GM18511 (cell line): ENCODE data around the gene EXOC5.
"Not testable (repeated sequence)": the region's sequence is repeated elsewhere in the genome, so short reads cannot be mapped to it uniquely, and the experiment has no call there.

Source experiments
- ATAC-seq: cut with Tn5 transposase; IDR thresholded peaks from one replicate; pipeline ENCODE4 v1.9.1; 2021; ENCODE audit warnings: mild to moderate bottlenecking, moderate library complexity; ENCODE audit not compliant: unreplicated experiment

EXOC5 gene

DNA sequence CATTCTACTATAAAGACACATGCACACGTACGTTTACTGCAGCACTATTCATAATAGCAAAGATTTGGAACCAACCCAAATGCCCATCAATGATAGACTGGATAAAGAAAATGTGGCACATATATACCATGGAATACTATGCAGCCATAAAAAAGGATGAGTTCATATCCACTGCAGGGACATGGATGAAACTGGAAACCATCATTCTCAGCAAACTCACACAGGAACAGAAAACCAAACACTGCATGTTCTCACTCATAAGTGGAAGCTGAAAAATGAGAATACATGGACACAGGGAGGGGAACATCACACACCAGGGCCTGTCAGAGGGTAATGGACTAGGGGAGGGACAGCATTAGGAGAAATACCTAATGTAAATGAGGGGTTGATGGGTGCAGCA lies 10.5 kb downstream of the EXOC5 start:
- not testable (repeated sequence) for ATAC-seq

DNA sequence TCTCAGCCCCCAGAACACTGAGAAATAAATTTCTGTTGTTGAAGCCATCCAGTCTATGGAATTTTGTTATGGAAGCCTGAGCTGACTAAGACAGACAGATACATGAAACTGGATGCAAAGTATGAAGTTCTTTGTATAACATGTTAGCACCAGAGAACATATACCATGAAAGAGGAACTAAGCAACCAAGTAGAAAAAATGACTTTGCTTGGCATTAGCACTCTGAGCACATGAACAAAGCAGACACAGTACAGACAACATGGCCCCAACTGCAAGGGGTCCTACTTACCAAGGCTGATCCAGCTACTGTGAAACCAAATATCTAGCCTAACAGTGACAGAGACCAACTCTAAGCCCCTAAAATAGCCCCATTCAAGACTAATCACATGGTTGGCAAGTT lies 13.8 kb downstream of the EXOC5 start:
- peak; percentile 77 for ATAC-seq

DNA sequence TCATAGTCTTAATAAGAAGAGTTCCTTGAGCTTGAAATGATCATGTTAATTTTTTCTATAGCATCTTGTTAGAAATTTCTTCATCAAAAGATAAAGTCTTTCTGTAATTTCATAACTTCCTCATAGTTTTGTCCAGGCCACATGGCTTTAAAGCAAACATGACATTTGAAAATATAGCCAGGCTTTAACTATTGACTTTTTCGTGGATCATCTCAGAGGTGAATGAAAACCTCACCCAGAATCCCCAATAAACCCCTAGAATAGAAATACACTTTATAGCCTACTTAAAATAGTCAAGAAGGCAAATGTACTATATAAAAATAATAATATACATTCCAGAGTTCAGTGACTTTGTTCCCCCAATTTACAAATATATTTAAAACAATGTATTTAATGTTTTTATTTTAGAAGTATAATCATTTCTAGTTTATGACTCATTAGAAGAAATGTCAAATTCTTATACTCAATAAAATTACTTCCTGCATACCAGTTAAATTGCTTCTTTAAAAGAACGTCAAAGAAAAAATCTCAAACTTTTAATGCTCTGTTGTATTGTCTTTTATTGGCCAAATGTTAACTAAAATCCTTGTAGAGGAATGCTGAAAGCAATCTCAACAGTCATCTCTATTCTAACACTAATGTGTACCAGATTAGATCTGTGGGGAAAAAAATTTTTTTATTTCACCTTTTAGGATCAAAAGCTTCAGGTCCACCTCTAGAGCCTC lies 21.6 kb downstream of the EXOC5 start:
- no peak for ATAC-seq

DNA sequence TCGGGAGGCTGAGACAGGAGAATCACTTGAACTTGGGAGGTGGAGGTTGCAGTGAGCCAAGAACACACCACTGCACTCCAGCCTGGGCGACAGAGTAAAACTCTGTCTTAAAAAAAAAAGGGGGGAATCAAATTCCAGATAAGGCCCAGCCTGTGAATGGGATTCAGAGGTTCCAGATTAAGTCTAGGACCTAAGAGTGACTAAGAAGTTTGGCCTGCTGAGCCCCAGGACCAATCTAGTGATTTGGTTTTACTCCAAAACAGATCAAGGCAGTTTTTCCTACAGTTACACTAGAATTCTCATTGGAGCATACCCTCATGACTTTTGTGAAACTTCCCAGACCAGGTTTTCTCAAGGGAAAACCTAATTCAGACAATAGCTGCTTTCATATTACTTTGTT lies 22.8 kb downstream of the EXOC5 start:
- no peak for ATAC-seq

DNA sequence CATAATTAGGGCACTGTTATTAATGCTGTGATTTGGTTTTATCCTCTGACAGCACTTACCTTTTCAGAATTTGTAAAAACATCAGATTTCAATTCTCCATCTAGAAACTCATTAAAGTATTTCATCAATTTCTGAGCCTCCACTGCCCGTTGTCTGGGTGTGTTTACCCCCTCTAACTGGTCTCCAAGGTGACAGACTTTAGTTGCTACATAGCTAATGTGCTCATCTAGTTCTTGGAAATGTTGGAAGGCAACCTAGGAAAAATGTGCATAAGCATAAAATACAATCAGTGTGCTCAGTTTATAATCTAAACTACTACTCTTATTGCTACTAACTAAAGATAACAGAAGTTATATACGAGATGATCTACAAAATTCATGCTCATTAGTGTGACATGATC lies 24.6 kb downstream of the EXOC5 start:
- ATAC-seq = no peak

DNA sequence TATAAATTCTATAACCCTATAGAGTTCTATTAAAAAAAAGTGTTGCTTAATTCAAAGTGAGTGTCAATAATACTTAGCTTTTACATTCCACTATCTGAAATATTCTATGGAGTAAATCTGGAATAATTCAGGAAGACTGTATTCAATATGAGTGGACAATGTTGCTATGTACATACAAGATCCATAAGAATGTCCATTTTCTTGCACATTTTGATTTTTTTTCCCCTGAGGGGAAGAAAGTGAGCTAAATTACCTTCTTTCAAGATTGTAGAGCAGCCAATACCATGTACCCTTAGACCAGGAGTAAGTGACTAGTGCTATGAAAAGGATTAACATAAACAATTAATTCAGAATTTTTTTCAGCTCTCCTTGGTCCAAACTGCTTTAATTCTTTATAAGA lies 25.4 kb downstream of the EXOC5 start:
- ATAC-seq = no peak

DNA sequence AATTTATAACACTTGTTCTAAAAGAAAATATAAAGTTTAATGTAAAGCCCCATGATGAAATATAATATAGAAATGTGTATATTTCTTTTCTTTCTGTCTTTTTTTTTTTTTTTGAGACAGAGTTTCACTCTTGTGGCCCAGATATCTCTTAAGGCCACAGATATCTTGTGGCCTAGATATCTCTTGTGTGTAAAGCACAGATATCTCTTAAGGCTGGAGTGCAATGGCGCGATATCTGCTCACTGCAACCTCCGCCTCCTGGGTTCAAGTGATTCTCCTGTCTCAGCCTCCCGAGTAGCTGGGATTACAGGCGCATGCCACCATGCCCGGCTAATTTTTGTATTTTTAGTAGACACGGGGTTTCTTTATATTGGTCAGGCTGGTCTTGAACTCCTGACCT lies 28.6 kb downstream of the EXOC5 start:
- ATAC-seq = not testable (repeated sequence)

DNA sequence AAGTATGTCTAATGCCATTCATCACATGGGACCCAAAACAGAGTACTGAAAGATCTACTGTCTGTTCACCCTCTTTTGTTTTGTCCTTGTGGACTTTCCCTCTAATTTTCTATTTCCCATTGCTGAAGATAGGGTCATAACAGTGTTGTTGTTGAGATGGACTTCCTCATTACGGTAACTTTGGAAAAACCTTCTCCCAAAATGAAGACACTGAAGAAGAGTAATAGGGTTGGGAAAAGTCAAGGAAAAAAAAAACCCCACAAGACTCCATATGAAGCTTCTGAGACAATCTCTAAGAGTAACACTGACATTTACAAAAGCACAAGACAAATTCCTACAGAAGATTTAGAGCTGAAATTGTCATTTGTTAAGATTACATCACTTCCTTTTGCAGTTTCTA lies 36.7 kb downstream of the EXOC5 start:
- ATAC-seq = no peak

DNA sequence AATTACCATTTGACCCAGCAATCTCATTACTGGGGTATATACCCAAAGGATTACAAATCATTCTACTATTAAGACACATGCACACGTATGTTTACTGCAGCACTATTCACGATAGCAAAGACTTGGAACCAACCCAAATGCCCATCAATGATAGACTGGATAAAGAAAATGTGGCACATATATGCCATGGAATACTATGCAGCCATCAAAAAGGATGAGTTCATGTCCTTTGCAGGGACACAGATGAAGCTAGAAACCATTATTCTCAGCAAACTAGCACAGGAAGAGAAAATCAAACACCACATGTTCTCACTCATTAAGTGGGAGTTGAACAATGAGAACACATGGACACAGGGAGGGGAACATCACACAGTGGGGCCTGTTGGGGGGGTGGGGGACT lies 40.4 kb downstream of the EXOC5 start:
- not testable (repeated sequence) for ATAC-seq

DNA sequence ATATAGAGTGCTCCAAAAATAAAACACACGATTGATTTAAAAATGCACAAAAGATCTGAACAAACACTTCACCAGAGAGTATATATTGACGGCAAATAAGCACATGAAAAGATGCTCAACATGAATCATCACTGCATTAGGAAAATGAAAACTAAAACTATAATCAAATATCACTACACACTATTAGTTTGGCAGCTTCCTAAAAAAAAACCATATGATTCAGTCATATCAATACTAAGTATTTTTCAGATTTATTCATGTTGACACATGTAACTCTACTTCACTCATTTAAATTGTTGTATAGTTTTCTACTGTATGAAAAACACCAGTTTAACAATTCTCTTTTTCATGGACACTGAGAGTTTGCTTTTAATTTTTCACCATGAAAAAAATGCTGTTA lies 41.6 kb downstream of the EXOC5 start:
- ATAC-seq = no peak

DNA sequence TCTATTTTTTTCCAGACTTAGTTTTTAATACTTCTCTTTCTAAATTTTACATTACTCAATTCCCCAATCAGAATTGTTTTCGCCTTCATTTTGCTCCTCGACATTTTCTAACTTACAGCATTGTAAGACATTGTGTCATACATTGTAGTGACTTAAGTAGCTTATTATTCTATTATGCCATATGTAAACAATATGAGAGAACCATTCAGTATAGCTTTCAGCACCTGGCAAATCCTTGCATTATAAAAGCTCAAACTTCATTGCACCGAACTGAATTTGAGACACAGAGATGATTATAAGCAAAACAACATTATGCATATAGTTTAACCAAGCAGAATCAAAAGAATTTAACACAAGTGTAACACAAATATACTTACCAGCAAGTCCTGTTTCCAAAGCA lies 46.8 kb downstream of the EXOC5 start:
- no peak for ATAC-seq

DNA sequence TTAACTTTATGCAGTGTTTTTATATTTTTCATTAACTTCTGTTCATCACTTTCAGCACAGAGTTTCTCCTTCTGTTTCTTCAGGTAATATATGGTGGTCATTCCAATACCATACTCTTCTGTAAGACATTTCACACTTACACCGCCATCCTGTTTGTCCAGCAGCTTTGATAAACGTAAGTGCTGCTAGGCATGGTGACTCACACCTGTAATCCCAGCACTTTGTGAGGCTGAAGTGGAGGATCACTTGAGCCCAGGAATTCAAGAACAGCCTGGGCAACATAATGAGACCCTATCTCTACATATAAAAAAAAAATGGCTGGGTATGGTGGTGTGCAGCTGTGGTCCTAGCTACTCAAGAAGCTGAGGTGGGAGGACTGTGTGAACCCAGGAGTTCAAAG lies 55.8 kb downstream of the EXOC5 start:
- ATAC-seq = no peak

DNA sequence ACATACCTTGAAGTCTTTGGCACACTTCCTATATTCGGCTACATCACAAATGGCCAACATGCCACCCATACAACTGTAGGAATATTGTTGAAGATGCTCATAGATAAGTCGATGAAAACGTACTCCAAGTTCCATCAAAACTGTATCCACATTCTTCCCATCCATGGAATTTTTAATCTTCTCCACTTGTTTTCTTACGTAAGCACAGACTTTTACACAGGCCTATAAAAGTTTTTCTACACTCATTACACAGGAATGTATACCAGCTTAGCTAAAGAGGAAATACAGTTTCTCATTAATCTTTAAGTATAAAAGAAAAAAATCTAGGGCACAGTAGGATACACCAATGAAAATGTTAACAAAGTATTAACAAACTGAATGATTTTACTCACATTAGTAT lies 59.1 kb downstream of the EXOC5 start:
- no peak for ATAC-seq

DNA sequence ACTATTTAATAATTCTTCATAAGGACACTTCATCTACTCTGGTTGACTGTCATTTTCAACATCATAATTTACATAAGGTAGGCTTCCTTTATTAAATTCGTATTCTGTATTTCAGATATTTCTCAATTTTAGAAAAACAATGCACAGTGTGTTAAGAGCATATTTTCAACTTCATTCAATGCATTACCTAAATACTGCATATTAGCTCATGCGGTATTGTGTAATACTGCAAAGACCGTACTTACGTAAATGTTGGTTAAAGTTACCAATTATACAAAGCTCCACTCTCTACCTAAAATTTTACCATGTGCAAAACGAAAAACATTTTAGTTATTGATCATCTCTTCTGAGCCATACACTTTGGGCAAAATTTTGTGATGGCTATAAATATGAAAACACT lies 62.8 kb downstream of the EXOC5 start:
- no peak for ATAC-seq

DNA sequence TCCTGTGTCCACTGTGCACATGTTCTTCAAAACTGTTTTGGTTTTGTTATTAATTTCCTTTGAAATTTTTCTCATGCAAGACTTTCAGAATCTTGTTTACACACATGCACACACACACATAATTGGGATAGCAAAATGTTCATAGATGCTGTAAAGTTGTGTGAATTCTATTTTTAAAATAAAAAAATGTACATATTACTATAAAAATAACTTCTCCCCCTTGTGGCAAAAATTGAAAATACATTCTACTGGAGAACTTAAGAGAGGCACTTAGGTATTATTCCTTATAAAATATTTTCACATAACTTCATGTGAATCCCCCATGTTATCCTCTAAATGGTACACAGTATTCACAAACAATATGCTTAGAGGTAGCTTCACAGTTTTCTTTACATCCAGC lies 66.0 kb downstream of the EXOC5 start:
- not testable (repeated sequence) for ATAC-seq

DNA sequence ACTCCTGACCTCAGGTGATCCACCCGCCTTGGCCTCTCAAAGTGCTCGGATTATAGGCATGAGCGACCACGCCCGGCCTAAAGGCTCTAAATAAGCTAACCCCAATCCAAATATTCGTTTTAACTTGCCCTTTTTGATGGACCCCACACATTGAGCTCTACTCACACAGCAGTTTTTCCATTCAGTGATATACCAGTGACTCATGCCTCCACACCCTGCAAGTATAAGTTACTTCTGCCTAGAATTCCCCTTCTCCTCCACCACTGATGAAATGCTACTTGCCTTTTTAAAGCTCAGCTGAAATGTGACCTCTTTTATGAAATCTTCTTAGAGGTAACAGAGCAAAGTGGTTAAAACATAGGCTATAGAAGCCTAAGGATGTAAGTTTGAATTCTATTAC lies 68.8 kb downstream of the EXOC5 start:
- ATAC-seq = no peak

DNA sequence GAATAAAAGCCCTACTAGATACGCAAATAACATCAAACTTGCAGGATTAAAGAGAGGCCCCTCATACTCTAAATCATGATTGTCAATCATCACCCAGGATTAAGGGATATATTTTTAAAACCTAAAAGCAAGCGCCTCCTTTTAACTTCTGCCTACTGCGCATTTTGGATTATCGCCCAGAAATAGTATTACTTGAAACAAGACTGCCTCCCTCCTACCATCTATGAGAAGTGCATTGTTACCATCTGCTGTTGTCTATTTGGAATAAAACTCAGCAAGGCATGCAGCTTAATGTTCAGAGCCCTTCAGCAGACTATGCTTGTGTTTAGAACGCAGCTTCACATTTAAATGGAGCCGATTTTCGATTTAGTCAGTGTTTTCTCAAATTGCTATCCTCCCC lies 79.6 kb downstream of the EXOC5 start:
- ATAC-seq = no peak

DNA sequence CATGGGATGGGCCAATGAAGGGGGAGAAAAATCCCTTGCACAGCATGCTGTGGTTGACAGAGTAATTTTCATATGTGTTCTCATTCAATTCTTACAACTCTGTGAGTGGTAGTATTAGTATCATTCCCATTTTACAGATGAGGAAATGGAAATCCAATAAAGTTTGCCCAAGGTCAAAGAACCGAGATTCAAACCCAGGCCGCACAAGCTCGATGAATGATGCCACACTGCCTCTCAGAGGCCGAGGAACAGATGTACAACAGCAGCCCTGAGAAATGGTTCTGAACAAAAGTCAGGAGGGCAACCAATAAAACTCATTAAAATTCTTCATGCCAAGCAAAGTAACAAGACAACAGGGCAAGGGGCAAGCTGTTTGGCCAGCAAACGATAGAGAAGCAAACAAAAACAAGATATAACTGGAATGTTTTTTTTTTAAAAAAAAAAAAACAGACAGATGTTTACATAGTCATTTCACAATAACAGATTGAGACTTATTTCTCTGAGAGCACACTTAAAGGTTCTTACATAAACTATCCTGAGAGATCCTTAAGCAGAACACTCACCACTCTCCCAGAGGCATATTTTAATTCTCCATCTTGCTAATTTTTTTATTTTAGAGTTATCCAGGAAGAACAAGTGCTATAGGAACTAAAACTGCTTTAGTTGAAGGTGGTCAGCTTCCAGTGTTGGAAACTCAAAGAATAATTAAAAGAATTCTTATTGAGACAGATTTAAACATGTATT lies 85.8 kb downstream of the EXOC5 start:
- ATAC-seq = no peak

DNA sequence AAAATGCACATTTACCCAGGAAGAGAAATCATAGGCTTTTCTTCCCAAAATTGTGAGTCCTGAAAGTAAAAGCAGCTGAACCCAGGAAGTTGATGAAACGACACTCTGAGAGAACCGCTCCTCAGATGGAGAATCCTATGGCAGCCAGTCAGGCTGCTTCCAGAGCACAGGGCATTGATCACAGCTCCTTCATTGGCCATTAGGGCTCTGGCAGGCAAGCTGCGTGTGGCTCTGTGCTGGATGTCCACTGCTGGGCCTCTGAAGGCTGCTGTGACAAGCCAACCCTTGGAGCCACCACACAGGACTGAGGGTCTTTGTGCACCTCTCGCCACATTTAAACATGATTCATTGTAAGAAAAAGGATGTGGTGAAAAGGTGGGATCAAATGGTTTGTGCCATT lies 89.4 kb downstream of the EXOC5 start:
- no peak for ATAC-seq

DNA sequence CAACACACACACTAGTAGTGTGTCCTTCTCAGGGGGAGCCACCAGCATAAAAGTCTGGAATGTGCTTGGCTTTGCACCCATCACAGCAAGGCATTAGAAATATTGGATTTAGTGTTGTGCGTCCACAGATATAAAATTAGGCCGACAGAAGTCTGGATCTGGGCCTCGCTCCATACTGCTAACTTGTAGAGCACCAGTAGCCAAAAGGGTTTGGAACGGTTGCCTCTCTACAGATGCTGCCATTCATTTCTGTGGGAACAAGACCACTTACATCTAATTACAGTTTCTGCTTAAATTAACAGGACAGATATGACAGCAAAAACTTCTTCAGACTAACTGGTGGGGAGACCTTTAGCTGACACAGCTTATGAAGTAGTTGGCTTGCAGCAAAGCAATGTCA lies 94.2 kb downstream of the EXOC5 start:
- ATAC-seq = no peak

DNA sequence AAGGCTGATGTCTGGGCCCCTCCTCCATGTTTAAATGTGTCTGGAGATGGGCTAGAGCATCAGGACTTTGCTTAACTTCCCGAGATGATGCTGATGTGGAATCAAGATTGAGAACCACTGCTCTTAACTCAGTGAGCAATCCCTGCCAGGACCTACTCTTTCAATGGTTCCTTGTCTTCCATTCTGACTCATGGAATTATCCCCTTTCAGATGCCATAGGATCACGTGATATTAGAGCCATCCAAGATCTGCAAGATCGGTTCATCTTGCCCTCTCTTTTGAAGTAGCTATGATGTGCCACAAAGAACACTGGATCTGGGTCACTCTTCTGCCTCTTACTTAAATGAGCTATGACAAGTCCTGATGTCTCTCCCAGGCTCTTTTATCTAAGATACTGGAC lies 96.8 kb downstream of the EXOC5 start:
- ATAC-seq = no peak

DNA sequence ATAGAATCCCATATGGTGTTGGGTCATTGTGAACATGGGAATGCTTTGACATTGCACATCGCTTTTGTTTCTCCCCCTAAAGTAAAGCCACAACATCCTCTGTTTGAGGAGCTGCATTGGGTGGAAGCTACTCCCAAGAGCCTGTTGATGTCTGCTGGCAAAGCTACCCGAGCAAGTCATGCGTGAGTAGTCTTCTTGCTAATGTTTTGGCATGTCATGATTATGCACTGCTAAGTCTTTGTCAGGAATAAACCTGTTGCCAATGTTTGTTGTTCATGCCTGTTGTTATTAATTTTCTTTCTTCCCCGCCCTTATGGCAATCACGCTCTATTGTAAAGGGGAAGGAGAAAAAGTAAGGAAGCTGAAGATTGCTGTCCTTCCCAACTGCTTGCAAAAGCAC lies 97.3 kb downstream of the EXOC5 start:
- no peak for ATAC-seq

DNA sequence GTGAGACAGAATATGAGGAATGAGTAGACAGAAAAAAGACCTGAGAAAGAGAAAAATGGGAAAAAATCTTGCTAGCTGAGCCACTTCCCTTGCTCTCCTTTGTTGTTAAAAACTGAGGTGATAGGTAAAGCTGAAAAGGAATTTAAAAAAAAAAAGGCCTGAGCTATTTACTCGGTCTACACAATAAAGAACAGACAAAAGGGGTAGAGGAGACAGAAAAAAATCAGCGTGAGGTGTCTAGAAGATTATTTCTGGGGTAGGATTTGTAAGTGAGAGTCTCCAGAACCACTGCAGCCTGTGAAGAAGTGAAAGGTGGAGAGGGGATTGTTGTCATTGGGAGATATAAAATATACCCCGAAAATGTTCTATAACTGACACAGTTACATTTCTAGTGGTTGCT lies 98.8 kb downstream of the EXOC5 start:
- no peak for ATAC-seq
